Peyer's patch (tissue), 4 donors: Measurements from ENCODE around the gene EIF4G1. TPM values are rescaled to one million over a fixed set of nuclear protein-coding genes. Genes with fewer than 3 reads are reported as not detected.

Experiments used
- DNase-seq, 3 donors: peaks; one replicate each; pipeline ENCODE4 v3.0.0-alpha.2; 2017 to 2019
- H3K27ac ChIP-seq, 4 donors: fragments of 200-600 bp; sonication (generic); one replicate each; pipeline ENCODE4 v1.5.1; 2016 to 2019
- H3K27me3 ChIP-seq, 2 donors: fragments of 200-600 bp; sonication (generic); one replicate each; pipeline ENCODE4 v1.5.1; 2019
- H3K36me3 ChIP-seq, 3 donors: fragments of 200-600 bp; sonication (generic); one replicate each; pipeline ENCODE4 v1.5.1; 2016 to 2019
- H3K4me1 ChIP-seq, 4 donors: fragments of 200-600 bp; sonication (generic); one replicate each; pipeline ENCODE4 v1.5.1; 2016 to 2019
- H3K4me3 ChIP-seq, 4 donors: fragments of 200-600 bp; sonication (generic); 1 replicate in 3 of 4; 2 replicates in 1 of 4; pipeline ENCODE4 v1.5.1; 2016 to 2019; ENCODE audit warnings: mild to moderate bottlenecking in 1 of 4
- H3K9me3 ChIP-seq, 4 donors: fragments of 200-600 bp; sonication (generic); one replicate each; pipeline ENCODE4 v1.5.1; 2016 to 2019; ENCODE audit warnings: mild to moderate bottlenecking in 1 of 4
- POLR2A ChIP-seq, 2 donors: fragments of 450-650 bp; IDR thresholded peaks; one replicate each; pipeline ENCODE4 v1.5.1; 2017; ENCODE audit warnings: antibody characterized with exemption in 2 of 2, mild to moderate bottlenecking in 2 of 2, moderate library complexity in 2 of 2
- total RNA-seq, 4 donors: library from RNA; depleted of rRNA; stranded (reverse); fragments of >200 nt; gene quantifications; one replicate each; pipeline ENCODE4 v1.1.0, GENCODE V29; 2016
- TF ChIP-seq, protein P1 (sequence below), 6 experiments: fragments of 450-650 bp in 4 of 6; fragments of 200-600 bp in 2 of 6; sonication (generic) in 1 of 6; IDR thresholded peaks; one replicate each; pipeline ENCODE4 v1.5.1; 2017 to 2019; ENCODE audit warnings: antibody characterized with exemption in 6 of 6, mild to moderate bottlenecking in 3 of 6, moderate library complexity in 1 of 6

The EIF4G1 gene
- total RNA-seq, 4 donors from 2014 or later = 209 to 295 (median 244) TPM

- Histone ChIP-seq H3K9me3 (no peaks in the 10 kb centered on the region), H3K4me3 (peak overlapping the region; percentile 63 to 92 (median 78)), H3K36me3 (peaks cover 0 to 45% (median 0%) of the 10 kb centered on the region in 3 donors), H3K27me3 (no peaks in the 10 kb centered on the region), H3K27ac (peak overlapping the region; percentile 89 to 98 (median 91)), H3K4me1 (peaks cover 0 to 24% (median 3%) of the 10 kb centered on the region in 4 donors)
- peak; percentile 86 to 95 (median 94) for DNase-seq
- TF ChIP-seq POLR2A (IDR thresholded peaks at IDR 0.05) = peak; percentile 48 to 90
- TF ChIP-seq, protein P1, sequence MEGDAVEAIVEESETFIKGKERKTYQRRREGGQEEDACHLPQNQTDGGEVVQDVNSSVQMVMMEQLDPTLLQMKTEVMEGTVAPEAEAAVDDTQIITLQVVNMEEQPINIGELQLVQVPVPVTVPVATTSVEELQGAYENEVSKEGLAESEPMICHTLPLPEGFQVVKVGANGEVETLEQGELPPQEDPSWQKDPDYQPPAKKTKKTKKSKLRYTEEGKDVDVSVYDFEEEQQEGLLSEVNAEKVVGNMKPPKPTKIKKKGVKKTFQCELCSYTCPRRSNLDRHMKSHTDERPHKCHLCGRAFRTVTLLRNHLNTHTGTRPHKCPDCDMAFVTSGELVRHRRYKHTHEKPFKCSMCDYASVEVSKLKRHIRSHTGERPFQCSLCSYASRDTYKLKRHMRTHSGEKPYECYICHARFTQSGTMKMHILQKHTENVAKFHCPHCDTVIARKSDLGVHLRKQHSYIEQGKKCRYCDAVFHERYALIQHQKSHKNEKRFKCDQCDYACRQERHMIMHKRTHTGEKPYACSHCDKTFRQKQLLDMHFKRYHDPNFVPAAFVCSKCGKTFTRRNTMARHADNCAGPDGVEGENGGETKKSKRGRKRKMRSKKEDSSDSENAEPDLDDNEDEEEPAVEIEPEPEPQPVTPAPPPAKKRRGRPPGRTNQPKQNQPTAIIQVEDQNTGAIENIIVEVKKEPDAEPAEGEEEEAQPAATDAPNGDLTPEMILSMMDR (IDR thresholded peaks at IDR 0.05) = peak in 1 of 6 experiments; percentile 3
These were observed 21.5 kb downstream of the EIF4G1 start for GRCh38 chr3:184335661-184336546.

DNA sequence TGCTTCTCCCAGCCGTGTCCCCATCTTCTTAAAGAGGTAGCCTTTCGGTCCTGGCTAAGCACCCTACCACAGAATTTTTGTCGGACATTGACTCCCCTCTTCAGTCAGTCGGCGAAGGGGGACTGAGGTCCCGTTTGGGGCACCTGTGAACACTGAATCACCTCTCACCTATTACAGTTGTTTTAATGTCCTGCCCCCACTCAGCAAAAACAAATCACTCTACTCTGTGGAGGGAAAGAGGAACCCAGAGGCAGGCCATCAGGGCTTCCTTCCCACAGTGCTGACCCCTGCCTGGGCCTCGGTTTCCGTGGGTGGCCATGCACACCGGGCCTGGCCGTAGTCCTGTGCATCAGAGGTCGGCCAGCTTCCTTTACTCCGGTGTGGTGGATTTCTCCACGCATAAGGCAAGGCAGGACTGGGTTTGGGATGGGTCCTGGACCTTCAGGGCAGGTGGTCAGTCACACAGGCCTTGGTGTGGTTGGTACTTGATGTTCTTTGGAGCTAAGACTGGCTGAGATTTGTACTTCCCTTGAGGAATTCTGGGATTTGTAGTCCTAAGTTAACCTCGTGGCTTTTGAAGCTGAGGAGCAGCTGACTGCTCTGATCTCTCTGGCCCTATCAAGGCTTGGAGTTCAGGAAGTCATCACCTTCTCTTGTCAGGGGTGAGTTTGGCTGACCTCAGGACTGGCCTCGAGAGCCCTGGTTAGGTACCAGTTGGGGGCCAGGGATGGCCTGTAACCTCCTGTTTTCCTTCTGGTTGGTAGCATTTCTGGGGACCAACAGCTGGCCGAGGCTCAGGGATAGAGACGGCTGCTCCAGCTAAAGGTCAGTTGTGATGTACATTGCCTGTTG lies 22.4 kb downstream of the EIF4G1 start:
- TF ChIP-seq, protein P1 (IDR thresholded peaks at IDR 0.05) = no peak
- no peak for TF ChIP-seq POLR2A (IDR thresholded peaks at IDR 0.05)
- DNase-seq = no peak
- peaks cover 0 to 39% (median 0%) of the 10 kb centered on the region in 3 donors for H3K36me3 ChIP-seq
- no peaks in the 10 kb centered on the region for H3K9me3 ChIP-seq
- peaks cover 0 to 24% (median 3%) of the 10 kb centered on the region in 4 donors for H3K4me1 ChIP-seq
- H3K27ac ChIP-seq = peak overlapping the region; percentile 89 to 98 (median 91)
- H3K27me3 ChIP-seq = no peaks in the 10 kb centered on the region
- H3K4me3 ChIP-seq = peak overlapping the region; percentile 63 to 92 (median 78)

GRCh38 chr3:184337399-184337714 lies 23.0 kb downstream of the EIF4G1 start, which contains the start of gene FAM131A:
TSS of gene FAM131A (plus strand) at chr3:184337600. CDS start at chr3:184337631, 31 bp downstream.
- Histone ChIP-seq H3K36me3 (peaks cover 0 to 39% (median 0%) of the 10 kb centered on the region in 3 donors), H3K4me1 (peaks cover 0 to 24% (median 3%) of the 10 kb centered on the region in 4 donors), H3K27ac (peak within 1 kb of the TSS; percentile 89 to 98 (median 91)), H3K9me3 (no peaks in the 10 kb centered on the region), H3K4me3 (peak within 1 kb of the TSS; percentile 63 to 92 (median 78)), H3K27me3 (no peaks in the 10 kb centered on the region)
- TF ChIP-seq, protein P1 (IDR thresholded peaks at IDR 0.05) = no peak
- TF ChIP-seq POLR2A (IDR thresholded peaks at IDR 0.05) = no peak
- DNase-seq = no peak

DNA sequence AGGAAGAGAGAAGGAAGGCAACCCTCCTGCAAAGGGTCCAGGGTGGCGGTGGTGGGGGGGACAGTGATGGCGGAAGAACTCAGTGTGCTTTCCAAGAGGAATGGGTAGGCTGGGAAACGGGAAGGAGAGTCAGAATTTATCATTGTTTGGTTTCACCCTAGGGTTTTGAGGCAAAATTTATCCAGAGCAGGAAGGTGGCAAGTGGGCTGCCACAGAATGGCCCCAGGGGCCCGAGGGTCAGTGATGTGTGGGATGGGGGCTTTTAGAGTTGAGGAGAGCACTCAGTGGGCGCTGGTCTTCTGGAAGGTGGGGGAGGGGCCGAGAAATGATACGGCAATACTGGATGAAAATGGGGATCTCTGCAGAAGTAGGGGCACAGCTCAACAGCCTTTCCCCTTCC lies 23.6 kb downstream of the EIF4G1 start:
- Histone ChIP-seq H3K27ac (peak overlapping the region; percentile 49 to 98 (median 90)), H3K36me3 (peaks cover 0 to 39% (median 0%) of the 10 kb centered on the region in 3 donors), H3K4me3 (peak overlapping the region in 1 of 4 donors; percentile 92), H3K27me3 (no peaks in the 10 kb centered on the region), H3K9me3 (no peaks in the 10 kb centered on the region), H3K4me1 (peaks cover 0 to 24% (median 3%) of the 10 kb centered on the region in 4 donors)
- DNase-seq = no peak
- no peak for TF ChIP-seq POLR2A (IDR thresholded peaks at IDR 0.05)
- TF ChIP-seq, protein P1 (IDR thresholded peaks at IDR 0.05) = no peak

- H3K9me3 ChIP-seq = no peaks in the 10 kb centered on the region
- peaks cover 0 to 39% (median 0%) of the 10 kb centered on the region in 3 donors for H3K36me3 ChIP-seq
- no peaks in the 10 kb centered on the region for H3K27me3 ChIP-seq
- peak in 1 of 3 donors; percentile 67 for DNase-seq
- H3K4me1 ChIP-seq = peaks cover 0 to 24% (median 3%) of the 10 kb centered on the region in 4 donors
- no peak for TF ChIP-seq POLR2A (IDR thresholded peaks at IDR 0.05)
- TF ChIP-seq, protein P1 (IDR thresholded peaks at IDR 0.05) = no peak
- peak overlapping the region; percentile 49 to 98 (median 90) for H3K27ac ChIP-seq
- peak overlapping the region in 1 of 4 donors; percentile 92 for H3K4me3 ChIP-seq
These were observed 24.1 kb downstream of the EIF4G1 start for GRCh38 chr3:184338511-184338945.
